HepG2 (cell line): ENCODE data around the gene USP38. TPM values are rescaled to one million over a fixed set of nuclear protein-coding genes. Genes with fewer than 3 reads are reported as not detected.

Source experiments
- ATAC-seq: fragments of 200-7000 bp; cut with Tn5 transposase; 3 replicates; pipeline ENCODE4 v1.9.1; 2020; ENCODE audit warnings: mild to moderate bottlenecking, moderate library complexity
- BruUV-seq: library from RNA; stranded (reverse); fragments of 400-500 nt; replicated peaks from 2 replicates; lab custom pipeline; 2021; lab: Mats Ljungman, UMichigan
- CTCF ChIA-PET: fragments of 300-600 bp; formaldehyde crosslinking; extraction: SDS; loops from one replicate; lab custom pipeline; 2021; ENCODE audit warnings: low total read pairs, inconsistent platforms, low intra/inter-chr PET ratio; lab: Yijun Ruan, JAX
- POLR2A ChIA-PET: fragments of 350-600 bp; sonication (Branson Sonifier 250); formaldehyde crosslinking; loops from one replicate; lab custom pipeline; 2020; ENCODE audit warnings: antibody characterized with exemption, inconsistent platforms; lab: Yijun Ruan, JAX
- DNase-seq: peaks from one replicate; pipeline ENCODE4 v3.0.0-alpha.2; 2015; ENCODE audit warnings: low spot score
- FAIRE-seq: peaks from 3 replicates; lab custom pipeline; 2011; peaks lifted over from hg19 to GRCh38; lab: Jason Lieb, UNC
- H2AFZ ChIP-seq: one replicate; pipeline ENCODE4 v1.6.1; 2011; ENCODE audit warnings: low read length, inconsistent platforms
- H3K27ac ChIP-seq: fragments of 300-600 bp; 3 replicates; pipeline ENCODE4 v1.8.0; 2011; ENCODE audit warnings: mixed run types, mild to moderate bottlenecking, mixed read lengths, low read length, inconsistent platforms; ENCODE audit not compliant: insufficient read depth; ENCODE audit errors: extremely low read length
- H3K27me3 ChIP-seq, 2 experiments: fragments of 200-600 bp in 1 of 2; 2 replicates in 1 of 2; 3 replicates in 1 of 2; pipeline versions ENCODE4 v1.6.0 to v1.8.0; 2011; ENCODE audit warnings: low read length in 2 of 2, mild to moderate bottlenecking in 2 of 2, moderate library complexity in 2 of 2, inconsistent platforms in 1 of 2; ENCODE audit not compliant: insufficient read depth in 2 of 2, control insufficient read depth in 1 of 2
- H3K36me3 ChIP-seq, 2 experiments: fragments of 200-600 bp in 1 of 2; replicated peaks in 1 of 2; 2 replicates in 1 of 2; 3 replicates in 1 of 2; pipeline versions ENCODE4 v1.5.1 to v1.8.0; 2011; ENCODE audit warnings: low read length in 2 of 2, inconsistent platforms in 1 of 2; ENCODE audit not compliant: insufficient read depth in 2 of 2, control insufficient read depth in 1 of 2
- H3K4me1 ChIP-seq: 2 replicates; pipeline ENCODE4 v1.5.1; 2012; ENCODE audit warnings: low read length, inconsistent platforms; ENCODE audit not compliant: insufficient read depth
- H3K4me2 ChIP-seq: 2 replicates; pipeline ENCODE4 v1.6.0; 2011; ENCODE audit warnings: low read depth, low read length, inconsistent platforms
- H3K4me3 ChIP-seq, 3 experiments: fragments of 200-600 bp in 1 of 3; sonication (generic), shearing (Covaris generic) in 1 of 3; replicated peaks in 1 of 3; 2 replicates each; pipeline ENCODE4 v1.5.1; 2011 to 2016; ENCODE audit warnings: low read length in 3 of 3, inconsistent platforms in 2 of 3, low read depth in 2 of 3, mild to moderate bottlenecking in 2 of 3, control low read depth in 1 of 3, mixed read lengths in 1 of 3; ENCODE audit not compliant: insufficient read depth in 1 of 3
- H3K79me2 ChIP-seq: one replicate; pipeline ENCODE4 v1.6.1; 2011; ENCODE audit warnings: low read length, inconsistent platforms; ENCODE audit not compliant: insufficient read depth
- H3K9ac ChIP-seq: 2 replicates; pipeline ENCODE4 v1.6.0; 2011; ENCODE audit warnings: mild to moderate bottlenecking, low read depth, low read length, inconsistent platforms; ENCODE audit not compliant: insufficient read depth
- H3K9me3 ChIP-seq: 2 replicates; pipeline ENCODE4 v1.5.1; 2012; ENCODE audit warnings: mild to moderate bottlenecking, low read length
- H4K20me1 ChIP-seq: 2 replicates; pipeline ENCODE4 v1.6.0; 2011; ENCODE audit warnings: inconsistent platforms, mild to moderate bottlenecking, low read length, moderate library complexity; ENCODE audit not compliant: insufficient read depth
- ATF6 ChIP-seq: sonication (generic); formaldehyde crosslinking; conservative IDR thresholded peaks from 2 replicates; pipeline ENCODE4 v1.4.0; 2020; ENCODE audit warnings: missing genetic modification reagents
- BORCS8-MEF2B ChIP-seq: sonication (generic); formaldehyde crosslinking; IDR thresholded peaks from 2 replicates; pipeline ENCODE4 v1.8.0; 2022; ENCODE audit warnings: mild to moderate bottlenecking, missing genetic modification reagents
- HINFP ChIP-seq: sonication (generic); formaldehyde crosslinking; IDR thresholded peaks from 2 replicates; pipeline ENCODE4 v1.4.0; 2020; ENCODE audit warnings: low read depth, mild to moderate bottlenecking, missing genetic modification reagents
- KDM4B ChIP-seq: sonication (generic); formaldehyde crosslinking; IDR thresholded peaks from 2 replicates; pipeline ENCODE4 v1.4.0; 2020; ENCODE audit warnings: missing genetic modification reagents
- MAF1 ChIP-seq: sonication (generic); formaldehyde crosslinking; IDR thresholded peaks from 2 replicates; pipeline ENCODE4 v1.5.0; 2020; ENCODE audit warnings: missing genetic modification reagents, borderline replicate concordance
- MXD3 ChIP-seq: IDR thresholded peaks from 2 replicates; pipeline ENCODE4 v1.6.1; 2016; ENCODE audit warnings: mild to moderate bottlenecking, missing biosample characterization, missing genetic modification reagents
- NFE2L2 ChIP-seq: fragments of 150-350 bp; IDR thresholded peaks from 2 replicates; pipeline ENCODE4 v1.6.1; 2014; ENCODE audit warnings: low read length
- NFKB2 ChIP-seq: sonication (generic); formaldehyde crosslinking; IDR thresholded peaks from 2 replicates; pipeline ENCODE4 v1.4.0; 2020; ENCODE audit warnings: missing genetic modification reagents, borderline replicate concordance
- U2AF1 ChIP-seq: fragments of 200-400 bp; formaldehyde crosslinking; optimal IDR thresholded peaks from 2 replicates; pipeline ENCODE3; 2017; ENCODE audit warnings: mild to moderate bottlenecking, low read depth, low read length
- U2AF2 ChIP-seq: fragments of 200-400 bp; formaldehyde crosslinking; IDR thresholded peaks from 2 replicates; pipeline ENCODE4 v1.6.1; 2017; ENCODE audit warnings: low read depth, mild to moderate bottlenecking, low read length
- USF2 ChIP-seq, 2 experiments: sonication (generic) in 1 of 2; formaldehyde crosslinking in 1 of 2; IDR thresholded peaks; 2 replicates each; pipeline versions ENCODE4 v1.5.1 to v1.6.1; 2011 to 2020; ENCODE audit warnings: borderline replicate concordance in 1 of 2, low read depth in 1 of 2, low read length in 1 of 2, mild to moderate bottlenecking in 1 of 2, missing genetic modification reagents in 1 of 2, moderate library complexity in 1 of 2
- ZBTB3 ChIP-seq: sonication (generic); formaldehyde crosslinking; IDR thresholded peaks from 2 replicates; pipeline ENCODE4 v1.4.0; 2020; ENCODE audit warnings: low read depth, mild to moderate bottlenecking, moderate library complexity, missing genetic modification reagents, borderline replicate concordance
- ZBTB33 ChIP-seq: sonication (generic); formaldehyde crosslinking; IDR thresholded peaks from 2 replicates; pipeline ENCODE4 v1.4.0; 2020; ENCODE audit warnings: missing genetic modification reagents
- ZFP37 ChIP-seq: sonication (generic); formaldehyde crosslinking; IDR thresholded peaks from 2 replicates; pipeline ENCODE4 v1.4.0; 2020; ENCODE audit warnings: missing genetic modification reagents, borderline replicate concordance
- ZNF232 ChIP-seq: sonication (generic); formaldehyde crosslinking; IDR thresholded peaks from 2 replicates; pipeline ENCODE4 v1.4.0; 2020; ENCODE audit warnings: missing genetic modification reagents, borderline replicate concordance
- ZNF724P ChIP-seq: sonication (generic); formaldehyde crosslinking; IDR thresholded peaks from 2 replicates; pipeline ENCODE4 v1.8.0; 2022; ENCODE audit warnings: missing genetic modification reagents, borderline replicate concordance
- WGBS: methylation state at CpG from one replicate; pipeline ENCODE4 v1.1.6; 2017; ENCODE audit warnings: low lambda C conversion rate; 5-methylcytosine and 5-hydroxymethylcytosine counted together
- in situ Hi-C: cut with HindIII; loops from 2 replicates; pipeline ENCODE4 v1.10.0; 2017; ENCODE audit warnings: low pct_unique_long_range_greater_than_20kb; ENCODE audit not compliant: extremely low pct_ligation_motif_present
- intact Hi-C: fragments of 100-400 bp; cut with micrococcal nuclease; formaldehyde crosslinking; loops from one replicate; pipeline ENCODE4 v1.10.0; 2022; ENCODE audit not compliant: unreplicated experiment
- polyA plus RNA-seq, 8 experiments: library from polyadenylated mRNA; depleted of rRNA in 3 of 8; stranded (reverse) in 7 of 8; unstranded in 1 of 8; fragments of >200 nt; fragmentation: Illumina TruSeq in 4 of 8; extraction: Trizol in 4 of 8; gene quantifications; 2 replicates each; pipeline versions ENCODE4 v1.2.1 to v1.2.3, GENCODE V29; 2011 to 2016; ENCODE audit warnings: low read depth in 4 of 8, missing spikeins in 1 of 8, mixed read lengths in 1 of 8; ENCODE audit not compliant: insufficient read depth in 1 of 8
- total RNA-seq, 5 experiments: library from RNA; depleted of rRNA; stranded (reverse); fragments of >200 nt; fragmentation: Illumina TruSeq; extraction: Trizol; gene quantifications; 2 replicates each; pipeline ENCODE4 v1.2.3, GENCODE V29; 2016; ENCODE audit warnings: low read depth in 1 of 5

The USP38 gene
- total and polyA plus RNA-seq, 2 of the 13 experiments (the other 11 are each of a cell fraction or from before 2014, with no cell fraction given): 4.5 to 11.8 TPM

GRCh38 chr4:143252478-143252877 is 67.8 kb downstream of the USP38 start:
- CTCF ChIA-PET: no interaction called here
- H3K27ac ChIP-seq: no peak overlapping the region
- ATAC-seq: no peak
- BruUV-seq: no TSS peak
- H3K79me2 ChIP-seq: no peaks in the 10 kb centered on the region
- TF ChIP-seq KDM4B (no peak), MXD3 (CRISPR knock-in tag) (no peak), ZNF232 (CRISPR knock-in tag) (no peak), U2AF2 (no peak), ZBTB3 (CRISPR knock-in tag) (no peak), HINFP (CRISPR knock-in tag) (no peak), ZBTB33 (no peak), ZNF724P (CRISPR knock-in tag) (no peak), U2AF1 (no peak), NFE2L2 (no peak), USF2 (IDR thresholded peaks at IDR 0.05; ENCODE audit: low read depth, low read length) (no peak), USF2 (CRISPR knock-in tag; IDR thresholded peaks at IDR 0.05; ENCODE audit: borderline replicate concordance) (no peak), BORCS8-MEF2B (CRISPR knock-in tag) (no peak), ATF6 (CRISPR knock-in tag) (no peak), MAF1 (no peak), NFKB2 (CRISPR knock-in tag) (no peak), ZFP37 (no peak)
- TF ChIP-seq, all 625 proteins: peak for 0
- no peak overlapping the region for H3K9ac ChIP-seq
- H3K9me3 ChIP-seq: no peaks in the 10 kb centered on the region
- POLR2A ChIA-PET: no interaction called here
- DNase-seq (no peak), FAIRE-seq (no peak)
- no peaks in the 10 kb centered on the region; a peak in 1 of 5 replicates for H3K27me3 ChIP-seq
- no peaks in the 10 kb centered on the region for H3K36me3 ChIP-seq
- no peak overlapping the region for H3K4me3 ChIP-seq
- no peak overlapping the region for H3K4me2 ChIP-seq
- H4K20me1 ChIP-seq: no peaks in the 10 kb centered on the region
- H3K4me1 ChIP-seq: no peaks in the 10 kb centered on the region
- in situ Hi-C loops (no loop called here), intact Hi-C loops (loop anchor here (1.0 kb wide), 1 partner anchor 9 kb away; no protein-coding TSS in a partner anchor)
- no peak overlapping the region for H2AFZ ChIP-seq
- WGBS: 36% methylated on average over 3 of the region's 3 CpGs
